Ishikawa (cell line): ENCODE measurements around the gene SLC46A3.

Source experiments
- EP300 ChIP-seq: IDR thresholded peaks from 2 replicates; pipeline ENCODE4 v1.6.1; 2012; ENCODE audit warnings: borderline replicate concordance
- NFIC ChIP-seq: IDR thresholded peaks from 2 replicates; pipeline ENCODE4 v1.6.1; 2012
- TAF1 ChIP-seq: IDR thresholded peaks from 2 replicates; pipeline ENCODE4 v1.6.1; 2012; ENCODE audit warnings: low read depth, mild to moderate bottlenecking
- TEAD4 ChIP-seq: IDR thresholded peaks from 2 replicates; pipeline ENCODE4 v1.6.1; 2012
- TF ChIP-seq, protein P1 (sequence below): IDR thresholded peaks from 2 replicates; pipeline ENCODE4 v1.6.1; 2012; ENCODE audit warnings: low read depth, mild to moderate bottlenecking
- TF ChIP-seq, protein P2 (sequence below): IDR thresholded peaks from 2 replicates; pipeline ENCODE4 v1.6.1; 2012

DNA sequence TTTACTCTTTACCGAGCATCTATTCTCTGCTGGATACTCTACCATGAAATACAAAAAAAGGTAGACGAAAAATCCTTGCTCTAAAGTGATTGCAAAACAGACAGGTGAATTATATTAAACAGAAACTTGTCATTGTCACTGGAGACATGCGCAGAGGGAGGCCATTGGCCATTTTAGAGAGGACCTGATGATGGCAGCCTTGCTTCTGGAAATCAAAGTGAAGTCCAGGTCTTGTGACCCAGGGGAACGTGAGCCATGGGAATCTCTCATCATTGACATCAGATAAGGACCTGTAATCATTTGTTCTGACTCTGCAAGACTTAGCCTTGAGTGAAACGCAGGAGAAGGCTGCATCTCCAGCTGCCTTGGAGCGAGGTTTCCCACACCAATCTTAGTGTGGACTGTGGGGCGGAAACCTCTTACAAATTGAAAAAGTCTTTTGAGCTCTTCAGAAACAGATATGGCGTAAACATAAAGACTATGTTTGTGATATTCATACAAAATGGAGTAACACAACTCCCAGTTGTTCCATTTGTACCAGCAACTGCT is 16.8 kb upstream of the SLC46A3 start:
- TF ChIP-seq, protein P1, sequence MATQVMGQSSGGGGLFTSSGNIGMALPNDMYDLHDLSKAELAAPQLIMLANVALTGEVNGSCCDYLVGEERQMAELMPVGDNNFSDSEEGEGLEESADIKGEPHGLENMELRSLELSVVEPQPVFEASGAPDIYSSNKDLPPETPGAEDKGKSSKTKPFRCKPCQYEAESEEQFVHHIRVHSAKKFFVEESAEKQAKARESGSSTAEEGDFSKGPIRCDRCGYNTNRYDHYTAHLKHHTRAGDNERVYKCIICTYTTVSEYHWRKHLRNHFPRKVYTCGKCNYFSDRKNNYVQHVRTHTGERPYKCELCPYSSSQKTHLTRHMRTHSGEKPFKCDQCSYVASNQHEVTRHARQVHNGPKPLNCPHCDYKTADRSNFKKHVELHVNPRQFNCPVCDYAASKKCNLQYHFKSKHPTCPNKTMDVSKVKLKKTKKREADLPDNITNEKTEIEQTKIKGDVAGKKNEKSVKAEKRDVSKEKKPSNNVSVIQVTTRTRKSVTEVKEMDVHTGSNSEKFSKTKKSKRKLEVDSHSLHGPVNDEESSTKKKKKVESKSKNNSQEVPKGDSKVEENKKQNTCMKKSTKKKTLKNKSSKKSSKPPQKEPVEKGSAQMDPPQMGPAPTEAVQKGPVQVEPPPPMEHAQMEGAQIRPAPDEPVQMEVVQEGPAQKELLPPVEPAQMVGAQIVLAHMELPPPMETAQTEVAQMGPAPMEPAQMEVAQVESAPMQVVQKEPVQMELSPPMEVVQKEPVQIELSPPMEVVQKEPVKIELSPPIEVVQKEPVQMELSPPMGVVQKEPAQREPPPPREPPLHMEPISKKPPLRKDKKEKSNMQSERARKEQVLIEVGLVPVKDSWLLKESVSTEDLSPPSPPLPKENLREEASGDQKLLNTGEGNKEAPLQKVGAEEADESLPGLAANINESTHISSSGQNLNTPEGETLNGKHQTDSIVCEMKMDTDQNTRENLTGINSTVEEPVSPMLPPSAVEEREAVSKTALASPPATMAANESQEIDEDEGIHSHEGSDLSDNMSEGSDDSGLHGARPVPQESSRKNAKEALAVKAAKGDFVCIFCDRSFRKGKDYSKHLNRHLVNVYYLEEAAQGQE, result no peak
- TF ChIP-seq TEAD4 (no peak), NFIC (no peak), EP300 (no peak), TAF1 (no peak)
- TF ChIP-seq, protein P2, sequence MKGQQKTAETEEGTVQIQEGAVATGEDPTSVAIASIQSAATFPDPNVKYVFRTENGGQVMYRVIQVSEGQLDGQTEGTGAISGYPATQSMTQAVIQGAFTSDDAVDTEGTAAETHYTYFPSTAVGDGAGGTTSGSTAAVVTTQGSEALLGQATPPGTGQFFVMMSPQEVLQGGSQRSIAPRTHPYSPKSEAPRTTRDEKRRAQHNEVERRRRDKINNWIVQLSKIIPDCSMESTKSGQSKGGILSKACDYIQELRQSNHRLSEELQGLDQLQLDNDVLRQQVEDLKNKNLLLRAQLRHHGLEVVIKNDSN, result no peak
